ENCODE data around the gene TSSC4.

DNA sequence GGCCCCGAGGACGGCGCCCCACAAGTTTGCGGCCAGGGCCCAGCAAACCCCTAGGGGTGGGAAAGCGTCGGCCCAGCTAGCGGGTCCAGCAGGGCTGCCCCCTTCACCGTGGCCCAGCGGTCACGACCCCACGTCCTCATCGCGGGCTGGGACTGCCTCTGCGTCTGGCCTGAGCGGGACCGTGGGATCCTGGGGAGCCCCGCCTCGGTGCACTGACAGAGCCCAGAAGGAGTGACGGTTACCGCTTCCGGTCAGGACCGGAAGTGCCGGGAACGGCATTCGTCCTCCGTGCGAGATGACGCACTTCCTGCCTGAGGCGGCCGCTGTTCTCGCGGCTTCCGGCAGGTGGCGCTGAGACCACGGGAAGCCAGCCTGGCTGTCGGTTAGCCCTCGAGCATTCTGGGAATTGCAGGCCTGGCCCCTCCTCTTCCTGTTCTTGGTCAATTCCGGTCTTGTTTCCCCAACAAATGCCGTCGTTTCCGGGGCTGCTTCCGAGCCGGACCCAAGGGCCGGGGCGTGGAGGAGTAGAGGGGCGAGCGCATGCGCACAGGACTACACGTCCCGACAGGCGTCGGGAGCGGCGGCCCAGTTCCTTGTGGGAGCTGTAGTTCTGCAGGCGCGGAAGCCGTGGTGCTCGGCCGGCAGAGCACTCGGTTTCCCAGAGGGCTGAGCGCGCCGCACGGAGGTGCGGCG is at the start of gene TSSC4:
- peak; percentile 91 for TF ChIP-seq CTCF (IDR thresholded peaks at IDR 0.05; ENCODE audit: low read length)
- no peak for TF ChIP-seq EZH2 (IDR thresholded peaks at IDR 0.05; ENCODE audit: borderline replicate concordance, low read length)
